ENCODE data around the gene AQR.

DNA sequence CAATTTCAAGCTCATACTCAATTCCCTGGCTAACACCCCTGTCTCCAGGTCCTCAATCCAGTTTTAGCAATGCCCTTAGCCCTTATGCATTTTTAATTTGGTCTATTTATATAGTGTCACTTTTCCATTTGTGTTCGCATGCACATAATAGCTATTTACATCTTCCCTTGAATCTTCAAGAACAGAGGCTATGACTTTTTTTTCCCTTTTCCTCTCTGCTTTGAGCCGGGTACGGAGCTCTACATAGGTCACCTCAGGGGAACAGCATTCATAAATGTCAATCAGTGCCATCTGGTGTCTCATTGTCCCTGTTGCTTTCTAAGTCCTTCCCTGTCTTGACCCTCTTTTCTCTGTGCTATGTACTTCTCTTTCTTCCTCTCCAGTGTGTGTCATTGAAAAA is 147.7 kb downstream of the AQR start:
- TF ChIP-seq POLR2AphosphoS5 (IDR thresholded peaks at IDR 0.05; ENCODE audit: low read depth, low read length) (no peak), TAF1 (IDR thresholded peaks at IDR 0.05; ENCODE audit: borderline replicate concordance, insufficient read depth, low read length) (no peak), FOXP2 (optimal IDR thresholded peaks at IDR 0.05; ENCODE audit: borderline replicate concordance, extremely low read depth, extremely low read length, insufficient read depth) (no peak), SIN3A (IDR thresholded peaks at IDR 0.05; ENCODE audit: borderline replicate concordance, insufficient read depth, low read length) (no peak)
- TF ChIP-seq, protein P1, sequence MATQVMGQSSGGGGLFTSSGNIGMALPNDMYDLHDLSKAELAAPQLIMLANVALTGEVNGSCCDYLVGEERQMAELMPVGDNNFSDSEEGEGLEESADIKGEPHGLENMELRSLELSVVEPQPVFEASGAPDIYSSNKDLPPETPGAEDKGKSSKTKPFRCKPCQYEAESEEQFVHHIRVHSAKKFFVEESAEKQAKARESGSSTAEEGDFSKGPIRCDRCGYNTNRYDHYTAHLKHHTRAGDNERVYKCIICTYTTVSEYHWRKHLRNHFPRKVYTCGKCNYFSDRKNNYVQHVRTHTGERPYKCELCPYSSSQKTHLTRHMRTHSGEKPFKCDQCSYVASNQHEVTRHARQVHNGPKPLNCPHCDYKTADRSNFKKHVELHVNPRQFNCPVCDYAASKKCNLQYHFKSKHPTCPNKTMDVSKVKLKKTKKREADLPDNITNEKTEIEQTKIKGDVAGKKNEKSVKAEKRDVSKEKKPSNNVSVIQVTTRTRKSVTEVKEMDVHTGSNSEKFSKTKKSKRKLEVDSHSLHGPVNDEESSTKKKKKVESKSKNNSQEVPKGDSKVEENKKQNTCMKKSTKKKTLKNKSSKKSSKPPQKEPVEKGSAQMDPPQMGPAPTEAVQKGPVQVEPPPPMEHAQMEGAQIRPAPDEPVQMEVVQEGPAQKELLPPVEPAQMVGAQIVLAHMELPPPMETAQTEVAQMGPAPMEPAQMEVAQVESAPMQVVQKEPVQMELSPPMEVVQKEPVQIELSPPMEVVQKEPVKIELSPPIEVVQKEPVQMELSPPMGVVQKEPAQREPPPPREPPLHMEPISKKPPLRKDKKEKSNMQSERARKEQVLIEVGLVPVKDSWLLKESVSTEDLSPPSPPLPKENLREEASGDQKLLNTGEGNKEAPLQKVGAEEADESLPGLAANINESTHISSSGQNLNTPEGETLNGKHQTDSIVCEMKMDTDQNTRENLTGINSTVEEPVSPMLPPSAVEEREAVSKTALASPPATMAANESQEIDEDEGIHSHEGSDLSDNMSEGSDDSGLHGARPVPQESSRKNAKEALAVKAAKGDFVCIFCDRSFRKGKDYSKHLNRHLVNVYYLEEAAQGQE (IDR thresholded peaks at IDR 0.05; ENCODE audit: insufficient read depth in 1 of 2, low read depth in 2 of 2, low read length in 2 of 2) = no peak

Measured in PFSK-1 (cell line).